Endothelial cell of umbilical vein (primary cell): ENCODE measurements around the gene AUTS2. TPM values are rescaled to one million over a fixed set of nuclear protein-coding genes. Genes with fewer than 3 reads are reported as not detected.

Source experiments
- BruUV-seq: library from RNA; stranded (reverse); fragments of 400-500 nt; replicated peaks from 2 replicates; lab custom pipeline; 2021; lab: Mats Ljungman, UMichigan
- CTCF ChIA-PET: fragments of 300-600, 350-600 bp; sonication (Branson Sonifier 250); formaldehyde crosslinking; loops from one replicate; lab custom pipeline; 2021; ENCODE audit warnings: antibody characterized with exemption, inconsistent platforms; lab: Charles Lee
- POLR2A ChIA-PET: fragments of 300-600, 350-600 bp; sonication (Branson Sonifier 250); formaldehyde crosslinking; loops from one replicate; lab custom pipeline; 2021; ENCODE audit warnings: antibody characterized with exemption, inconsistent platforms; lab: Charles Lee
- DNase-seq: peaks from one replicate; pipeline ENCODE4 v3.0.0-alpha.2; 2011; ENCODE audit warnings: low read depth, low spot score
- FAIRE-seq: peaks from 2 replicates; lab custom pipeline; 2011; peaks lifted over from hg19 to GRCh38; lab: Jason Lieb, UNC
- H2AFZ ChIP-seq: 2 replicates; pipeline ENCODE4 v1.6.0; 2012; ENCODE audit warnings: low read depth, low read length, control low read depth, inconsistent platforms
- H3K27ac ChIP-seq: 2 replicates; pipeline ENCODE4 v1.5.1; 2011; ENCODE audit warnings: low read depth, mild to moderate bottlenecking, control low read depth, low read length, moderate library complexity; ENCODE audit not compliant: insufficient read depth
- H3K27me3 ChIP-seq, 2 experiments: 2 replicates each; pipeline versions ENCODE4 v1.6.0 to v1.6.1; 2011; ENCODE audit warnings: low read length in 2 of 2, mixed read lengths in 1 of 2; ENCODE audit not compliant: control insufficient read depth in 2 of 2, insufficient read depth in 2 of 2
- H3K36me3 ChIP-seq, 2 experiments: 2 replicates in 1 of 2; 3 replicates in 1 of 2; pipeline ENCODE4 v1.5.1; 2011; ENCODE audit warnings: low read length in 2 of 2, mild to moderate bottlenecking in 1 of 2, moderate library complexity in 1 of 2; ENCODE audit not compliant: control insufficient read depth in 2 of 2, insufficient read depth in 2 of 2; ENCODE audit errors: extremely low read depth in 1 of 2
- H3K4me1 ChIP-seq: 3 replicates; pipeline ENCODE4 v1.5.1; 2011; ENCODE audit warnings: mild to moderate bottlenecking, low read length; ENCODE audit not compliant: control insufficient read depth, insufficient read depth; ENCODE audit errors: extremely low read depth
- H3K4me2 ChIP-seq: 2 replicates; pipeline ENCODE4 v1.6.1; 2011; ENCODE audit warnings: low read length, control low read depth, mixed read lengths; ENCODE audit not compliant: insufficient read depth
- H3K4me3 ChIP-seq, 3 experiments: fragments of 200-600 bp in 1 of 3; sonication (generic), shearing (Covaris generic) in 1 of 3; replicated peaks in 1 of 3; 2 replicates each; pipeline ENCODE4 v1.5.1; 2011 to 2016; ENCODE audit warnings: control low read depth in 3 of 3, low read length in 3 of 3, mild to moderate bottlenecking in 2 of 3, inconsistent platforms in 1 of 3, low read depth in 1 of 3, moderate library complexity in 1 of 3; ENCODE audit not compliant: insufficient read depth in 1 of 3
- H3K79me2 ChIP-seq: 2 replicates; pipeline ENCODE4 v1.6.0; 2012; ENCODE audit warnings: low read length, inconsistent platforms; ENCODE audit not compliant: control insufficient read depth, insufficient read depth
- H3K9ac ChIP-seq: replicated peaks from 2 replicates; pipeline ENCODE3; 2011; ENCODE audit warnings: low read length, control low read depth; ENCODE audit not compliant: insufficient read depth; ENCODE audit errors: extremely low read depth
- H3K9me1 ChIP-seq: replicated peaks from 3 replicates; pipeline ENCODE4 v1.6.0; 2011; ENCODE audit warnings: mild to moderate bottlenecking, low read length; ENCODE audit not compliant: control insufficient read depth, insufficient read depth; ENCODE audit errors: extremely low read depth
- H3K9me3 ChIP-seq: replicated peaks from 2 replicates; pipeline ENCODE4 v1.5.1; 2012; ENCODE audit warnings: low read length, inconsistent platforms; ENCODE audit not compliant: control insufficient read depth, insufficient read depth
- H4K20me1 ChIP-seq: replicated peaks from 2 replicates; pipeline ENCODE3; 2011; ENCODE audit warnings: mild to moderate bottlenecking, low read length; ENCODE audit not compliant: control insufficient read depth, insufficient read depth; ENCODE audit errors: extremely low read depth
- CTCF ChIP-seq, 2 donors: IDR thresholded peaks; 1 replicate in 1 of 2; 2 replicates in 1 of 2; pipeline ENCODE4 v1.5.1; 2011; ENCODE audit warnings: low read length in 2 of 2, mild to moderate bottlenecking in 2 of 2, moderate library complexity in 2 of 2, control low read depth in 1 of 2, inconsistent platforms in 1 of 2, low read depth in 1 of 2; ENCODE audit not compliant: insufficient read depth in 1 of 2; ENCODE audit errors: extremely low read depth in 1 of 2
- EZH2 ChIP-seq: IDR thresholded peaks from 2 replicates; pipeline ENCODE4 v1.6.1; 2012; ENCODE audit warnings: borderline replicate concordance, low read depth, mild to moderate bottlenecking, moderate library complexity, low read length, inconsistent platforms; ENCODE audit not compliant: severe bottlenecking
- FOS ChIP-seq: IDR thresholded peaks from 2 replicates; pipeline ENCODE4 v1.6.1; 2011; ENCODE audit warnings: mild to moderate bottlenecking, low read length, moderate library complexity, borderline replicate concordance; ENCODE audit not compliant: insufficient read depth
- GATA2 ChIP-seq: IDR thresholded peaks from 2 replicates; pipeline ENCODE4 v1.7.0; 2011; ENCODE audit warnings: low read depth, mild to moderate bottlenecking, moderate library complexity, mixed read lengths, low read length; ENCODE audit not compliant: insufficient read length, insufficient read depth
- JUN ChIP-seq: IDR thresholded peaks from 2 replicates; pipeline ENCODE4 v1.6.1; 2011; ENCODE audit warnings: borderline replicate concordance, low read depth; ENCODE audit not compliant: insufficient read length, insufficient read depth
- MAX ChIP-seq: IDR thresholded peaks from 2 replicates; pipeline ENCODE4 v1.6.1; 2011; ENCODE audit not compliant: insufficient read depth, insufficient read length
- MYC ChIP-seq: IDR thresholded peaks from one replicate; pipeline ENCODE4 v1.6.1; 2011; ENCODE audit warnings: mild to moderate bottlenecking, low read depth, low read length
- POLR2A ChIP-seq: IDR thresholded peaks from 2 replicates; pipeline ENCODE4 v1.6.1; 2012; ENCODE audit warnings: low read depth, mild to moderate bottlenecking, control low read depth, low read length
- POLR2AphosphoS5 ChIP-seq: IDR thresholded peaks from 2 replicates; pipeline ENCODE4 v1.6.1; 2012; ENCODE audit warnings: low read depth, mild to moderate bottlenecking, control low read depth, low read length, moderate library complexity; ENCODE audit not compliant: insufficient read depth
- dilution Hi-C: fragments of 300-500 bp; cut with MboI; formaldehyde crosslinking; loops from one replicate; pipeline ENCODE4 v1.15.0; 2019; ENCODE audit warnings: low sequenced_read_pairs; ENCODE audit not compliant: extremely low pct_ligation_motif_present
- intact Hi-C: fragments of 100-400 bp; cut with micrococcal nuclease; formaldehyde crosslinking; loops from one replicate; pipeline ENCODE4 v1.10.0; 2022
- polyA plus RNA-seq, 4 experiments: library from polyadenylated mRNA; depleted of rRNA in 3 of 4; stranded (reverse) in 3 of 4; unstranded in 1 of 4; fragments of >200 nt; gene quantifications; 2 replicates each; pipeline versions ENCODE4 v1.2.1 to v1.2.3, GENCODE V29; 2011 to 2012; ENCODE audit warnings: missing spikeins in 1 of 4
- total RNA-seq: library from RNA; stranded (reverse); gene quantifications from 2 replicates; pipeline ENCODE4 v1.2.3, GENCODE V29; 2021

AUTS2 gene
- total and polyA plus RNA-seq, 2 donors (not counting 3 experiments of a cell fraction or from before 2014, with no cell fraction given), result 0.59 to 8.0 TPM

- POLR2A ChIA-PET, result no interaction called here
- Histone ChIP-seq H3K27ac (no peak overlapping the region), H4K20me1 (no peaks in the 10 kb centered on the region), H3K79me2 (no peaks in the 10 kb centered on the region), H3K36me3 (no peaks in the 10 kb centered on the region), H3K4me3 (no peak overlapping the region), H3K9me3 (no peaks in the 10 kb centered on the region), H2AFZ (no peak overlapping the region), H3K9me1 (no peaks in the 10 kb centered on the region), H3K4me1 (no peaks in the 10 kb centered on the region), H3K27me3 (no peaks in the 10 kb centered on the region), H3K4me2 (no peak overlapping the region), H3K9ac (no peak overlapping the region)
- intact Hi-C loops, result no loop called here
- no peak for DNase-seq
- no peak for FAIRE-seq
- BruUV-seq, result no TSS peak
- dilution Hi-C loops, result no loop called here
- CTCF ChIA-PET, result no interaction called here
- TF ChIP-seq MYC (no peak), POLR2AphosphoS5 (no peak), JUN (no peak), GATA2 (no peak), CTCF (IDR thresholded peaks at IDR 0.05; ENCODE audit: extremely low read depth in 1 of 2, insufficient read depth in 1 of 2, low read depth in 1 of 2, low read length in 2 of 2) (no peak), EZH2 (no peak), POLR2A (no peak), MAX (no peak), FOS (no peak)
Measured at GRCh38 chr7:69739190-69739589, 140.9 kb downstream of the AUTS2 start.
